ENCODE measurements around the gene OGFOD3.
"Not testable (repeated sequence)": the region's sequence is repeated elsewhere in the genome, so short reads cannot be mapped to it uniquely, and the experiment has no call there.

Gene OGFOD3

DNA sequence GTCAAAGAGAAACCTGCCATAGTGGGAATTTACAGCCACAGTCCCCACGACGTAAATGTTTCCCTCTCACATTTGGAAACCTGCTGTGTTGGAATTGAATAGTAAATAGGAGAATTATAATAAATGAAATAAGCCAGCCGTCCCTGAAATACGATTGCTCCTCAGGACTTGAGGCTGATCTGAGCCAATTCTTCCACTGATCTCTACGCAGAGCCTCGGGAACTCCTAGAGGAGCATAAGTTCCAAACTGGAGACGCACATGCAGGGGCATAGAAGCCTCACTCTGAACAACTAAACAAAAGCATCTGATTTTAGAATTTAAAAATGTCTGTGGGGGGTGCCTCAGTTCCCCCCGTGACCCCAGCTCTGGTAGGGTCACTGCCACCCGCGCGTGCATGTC lies 69.5 kb downstream of the OGFOD3 start:
- Histone ChIP-seq H3K27ac (no peak overlapping the region), H3K36me3 (replicated peaks) (no peaks in the 10 kb centered on the region), H3K4me3 (ENCODE audit: low read depth, low read length) (no peak overlapping the region), H3K27me3 (replicated peaks) (no peaks in the 10 kb centered on the region)
- DNase-seq: no peak
- in situ Hi-C loops (cut with HindIII; ENCODE audit: low pct_ligation_motif_present, low sequenced_read_pairs): loop anchor here (10.0 kb wide), 1 partner anchor 66 kb away; the partner anchor contains the start of genes HEXD and OGFOD3
- TF ChIP-seq, protein P1, sequence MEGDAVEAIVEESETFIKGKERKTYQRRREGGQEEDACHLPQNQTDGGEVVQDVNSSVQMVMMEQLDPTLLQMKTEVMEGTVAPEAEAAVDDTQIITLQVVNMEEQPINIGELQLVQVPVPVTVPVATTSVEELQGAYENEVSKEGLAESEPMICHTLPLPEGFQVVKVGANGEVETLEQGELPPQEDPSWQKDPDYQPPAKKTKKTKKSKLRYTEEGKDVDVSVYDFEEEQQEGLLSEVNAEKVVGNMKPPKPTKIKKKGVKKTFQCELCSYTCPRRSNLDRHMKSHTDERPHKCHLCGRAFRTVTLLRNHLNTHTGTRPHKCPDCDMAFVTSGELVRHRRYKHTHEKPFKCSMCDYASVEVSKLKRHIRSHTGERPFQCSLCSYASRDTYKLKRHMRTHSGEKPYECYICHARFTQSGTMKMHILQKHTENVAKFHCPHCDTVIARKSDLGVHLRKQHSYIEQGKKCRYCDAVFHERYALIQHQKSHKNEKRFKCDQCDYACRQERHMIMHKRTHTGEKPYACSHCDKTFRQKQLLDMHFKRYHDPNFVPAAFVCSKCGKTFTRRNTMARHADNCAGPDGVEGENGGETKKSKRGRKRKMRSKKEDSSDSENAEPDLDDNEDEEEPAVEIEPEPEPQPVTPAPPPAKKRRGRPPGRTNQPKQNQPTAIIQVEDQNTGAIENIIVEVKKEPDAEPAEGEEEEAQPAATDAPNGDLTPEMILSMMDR (IDR thresholded peaks at IDR 0.05; ENCODE audit: low read depth, low read length, missing control alignments): no peak

DNA sequence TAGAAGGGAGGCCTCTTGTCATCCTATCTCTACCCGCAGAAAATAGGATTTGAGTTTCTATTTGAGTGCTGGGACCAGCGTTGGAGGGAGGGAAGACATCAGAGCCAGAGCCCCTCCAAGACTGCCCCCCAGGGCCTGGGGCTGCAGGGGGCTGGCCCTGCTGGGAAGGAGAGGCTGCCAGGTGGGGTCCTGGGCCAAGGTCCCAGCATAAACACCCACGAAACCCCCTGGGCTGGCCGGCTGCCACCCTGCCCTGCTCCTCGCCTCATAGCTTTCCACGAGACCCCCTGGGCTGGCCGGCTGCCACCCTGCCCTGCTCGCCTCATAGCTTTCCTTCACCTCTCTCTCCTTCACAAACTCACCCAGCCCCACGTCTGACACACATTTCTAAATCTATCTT lies 70.0 kb downstream of the OGFOD3 start:
- no peak overlapping the region for H3K4me3 ChIP-seq (ENCODE audit: low read depth, low read length)
- no peak for DNase-seq
- no peaks in the 10 kb centered on the region for H3K27me3 ChIP-seq (replicated peaks)
- in situ Hi-C loops (cut with HindIII; ENCODE audit: low pct_ligation_motif_present, low sequenced_read_pairs): loop anchor here (10.0 kb wide), 1 partner anchor 66 kb away; the partner anchor contains the start of genes HEXD and OGFOD3
- H3K27ac ChIP-seq: no peak overlapping the region
- TF ChIP-seq, protein P1 (IDR thresholded peaks at IDR 0.05; ENCODE audit: low read depth, low read length, missing control alignments): no peak
- no peaks in the 10 kb centered on the region for H3K36me3 ChIP-seq (replicated peaks)

DNA sequence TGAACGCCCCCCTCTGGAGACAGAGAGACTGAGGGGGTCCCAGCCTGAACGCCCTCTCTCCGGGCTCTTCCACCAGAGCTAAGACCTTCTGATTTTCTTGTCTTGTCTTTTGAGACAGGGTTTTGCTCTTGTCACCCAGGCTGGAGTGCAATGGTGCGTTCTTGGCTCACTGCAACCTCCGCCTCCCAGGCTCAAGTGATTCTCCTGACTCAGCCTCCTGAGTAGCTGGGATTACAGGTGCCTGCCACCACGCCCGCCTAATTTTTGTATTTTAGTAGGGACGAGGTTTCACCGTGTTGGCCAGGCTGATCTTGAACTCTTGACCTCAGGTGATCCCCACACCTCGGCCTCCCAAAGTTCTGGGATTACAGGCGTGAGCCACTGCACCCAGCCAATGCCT lies 70.4 kb downstream of the OGFOD3 start:
- in situ Hi-C loops (cut with HindIII; ENCODE audit: low pct_ligation_motif_present, low sequenced_read_pairs): loop anchor here (10.0 kb wide), 1 partner anchor 67 kb away; the partner anchor contains the start of genes HEXD and OGFOD3
- H3K27me3 ChIP-seq (replicated peaks); H3K4me3 ChIP-seq (ENCODE audit: low read depth, low read length); H3K27ac ChIP-seq; H3K36me3 ChIP-seq (replicated peaks); DNase-seq: not testable (repeated sequence)

DNA sequence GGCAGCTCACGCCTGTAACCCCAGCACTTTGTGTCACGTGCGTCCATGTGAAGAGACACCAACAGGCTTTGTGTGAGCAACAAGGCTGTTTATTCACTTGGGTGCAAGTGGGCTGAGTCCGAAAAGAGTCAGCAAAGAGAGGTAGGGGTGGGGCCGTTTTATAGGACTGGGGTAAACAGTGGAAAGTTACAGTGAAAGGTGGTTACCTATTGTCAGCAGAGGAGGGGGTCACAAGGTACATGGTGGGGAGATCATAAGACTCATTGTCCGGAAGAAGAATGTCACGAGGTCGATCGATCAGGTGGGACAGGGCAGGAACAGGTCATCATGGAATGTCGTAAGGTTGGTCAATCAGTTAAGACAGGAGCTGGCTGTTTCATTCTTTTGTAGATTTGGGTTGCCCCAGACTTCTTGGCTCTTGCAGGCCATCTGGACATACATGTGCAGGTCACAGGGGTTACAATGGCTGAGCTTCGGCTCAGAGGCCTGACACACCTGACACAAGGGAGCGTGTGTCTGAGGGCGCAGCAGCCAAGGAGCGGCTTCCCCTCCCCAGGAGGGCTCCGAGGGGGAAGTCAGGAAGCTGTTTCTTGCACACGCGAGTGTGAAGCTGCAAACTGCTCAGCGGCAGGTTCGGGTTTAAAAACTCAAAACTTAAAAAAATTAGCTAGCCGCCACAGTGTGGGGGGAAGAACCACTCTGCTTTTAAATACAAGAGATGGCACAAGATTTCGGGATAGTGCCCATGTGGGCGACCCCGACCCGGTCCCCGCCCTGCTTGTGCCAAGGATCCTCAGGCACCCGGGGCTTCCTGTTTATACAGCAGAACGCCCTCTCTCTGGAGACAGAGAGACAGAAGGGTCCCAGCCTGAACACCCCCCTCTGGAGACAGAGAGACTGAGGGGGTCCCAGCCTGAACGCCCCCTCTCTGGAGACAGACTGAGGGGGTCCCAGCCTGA lies 71.8 kb downstream of the OGFOD3 start:
- in situ Hi-C loops (cut with HindIII; ENCODE audit: low pct_ligation_motif_present, low sequenced_read_pairs): loop anchor here (10.0 kb wide), 1 partner anchor 68 kb away; the partner anchor contains the start of genes HEXD and OGFOD3

DNA sequence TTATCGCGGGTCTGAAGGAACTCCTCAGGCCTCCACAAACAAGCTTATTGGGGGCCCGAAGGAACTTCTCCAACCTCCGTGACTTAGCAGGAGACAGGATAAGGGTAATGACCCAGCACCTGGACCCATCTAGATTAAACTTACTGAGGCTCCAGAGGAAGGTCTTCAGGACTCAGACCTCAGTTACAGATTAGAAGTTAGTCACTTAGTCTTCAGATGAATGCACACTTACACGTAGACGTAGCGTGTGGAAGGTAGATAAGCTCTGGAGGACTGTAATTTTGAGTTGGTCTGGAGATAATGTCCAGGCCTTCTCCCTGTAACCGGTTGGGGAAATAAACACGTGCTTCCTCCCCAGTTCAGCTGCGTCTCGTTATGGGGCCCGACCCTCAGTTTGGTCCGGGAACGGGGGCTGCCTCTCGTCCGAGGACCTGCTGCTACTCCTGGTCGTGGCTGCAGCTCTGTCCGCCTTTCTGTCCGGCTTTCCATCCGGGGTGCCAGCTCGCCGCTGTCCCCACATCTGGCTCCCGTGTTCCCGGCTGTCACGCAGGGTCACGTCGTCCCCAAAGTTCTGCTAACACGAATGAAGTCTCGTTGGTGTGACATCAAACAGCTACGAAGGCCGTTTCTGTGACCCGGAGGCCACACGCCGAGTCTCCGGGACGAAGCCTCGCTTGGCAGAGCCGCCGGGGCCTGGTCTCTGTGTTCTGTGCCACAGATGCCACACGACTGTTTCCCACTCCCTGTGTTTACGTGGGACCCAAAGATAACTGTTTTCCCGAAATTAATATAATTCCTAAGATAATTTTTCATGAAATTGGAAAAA lies 73.0 kb downstream of the OGFOD3 start:
- H3K27me3 ChIP-seq (replicated peaks): no peaks in the 10 kb centered on the region
- H3K27ac ChIP-seq: no peak overlapping the region
- in situ Hi-C loops (cut with HindIII; ENCODE audit: low pct_ligation_motif_present, low sequenced_read_pairs): loop anchor here (10.0 kb wide), 1 partner anchor 69 kb away; the partner anchor contains the start of genes HEXD and OGFOD3
- TF ChIP-seq, protein P1 (IDR thresholded peaks at IDR 0.05; ENCODE audit: low read depth, low read length, missing control alignments): no peak
- no peak for DNase-seq
- no peak overlapping the region for H3K4me3 ChIP-seq (ENCODE audit: low read depth, low read length)
- H3K36me3 ChIP-seq (replicated peaks): no peaks in the 10 kb centered on the region

More for the DNA sequence above, 71.8 kb downstream of the OGFOD3 start:
- no peak for DNase-seq
- TF ChIP-seq, protein P1 (IDR thresholded peaks at IDR 0.05; ENCODE audit: low read depth, low read length, missing control alignments): no peak
- H3K4me3 ChIP-seq (ENCODE audit: low read depth, low read length): no peak overlapping the region
- no peaks in the 10 kb centered on the region for H3K36me3 ChIP-seq (replicated peaks)
- no peak overlapping the region for H3K27ac ChIP-seq
- no peaks in the 10 kb centered on the region for H3K27me3 ChIP-seq (replicated peaks)
